ENCODE results near the gene FOXP2. TPM values are rescaled to one million over a fixed set of nuclear protein-coding genes. Genes with fewer than 3 reads are reported as not detected.
A peak's percentile ranks its signal among the peaks of the same experiment; 100 is the strongest.

Gene FOXP2
- total RNA-seq, 1 donor from 2014 or later: 1.1 TPM

GRCh38 chr7:114687238-114687637, 272.6 kb downstream of the FOXP2 start:
- Mint-ChIP-seq H3K27ac (no peak overlapping the region), H3K4me3 (no peak overlapping the region), H3K36me3 (peaks cover 2% of the 10 kb centered on the region), H3K4me1 (peaks cover 16% of the 10 kb centered on the region), H3K27me3 (ENCODE audit: insufficient read depth, low read depth) (no peaks in the 10 kb centered on the region), H3K9me3 (no peaks in the 10 kb centered on the region)
- no peak overlapping the region for H2AFZ ChIP-seq (replicated peaks)
- H3K9ac ChIP-seq: no peak overlapping the region
- H3K36me3 ChIP-seq: no peaks in the 10 kb centered on the region
- H3K4me2 ChIP-seq: no peak overlapping the region
- H3K27me3 ChIP-seq: no peaks in the 10 kb centered on the region
- no peak for DNase-seq (ENCODE audit: low spot score)
- no peak overlapping the region for H3K4me3 ChIP-seq
- H3K9me3 ChIP-seq (ENCODE audit: low read depth): no peaks in the 10 kb centered on the region
- no peaks in the 10 kb centered on the region for H4K20me1 ChIP-seq (ENCODE audit: low read depth)
- no peak for TF ChIP-seq CTCF (IDR thresholded peaks at IDR 0.05)
- TF ChIP-seq EZH2 (IDR thresholded peaks at IDR 0.05): no peak
- TF ChIP-seq EZH2phosphoT487 (IDR thresholded peaks at IDR 0.05): no peak
- peaks cover 11% of the 10 kb centered on the region for H3K4me1 ChIP-seq
- no peaks in the 10 kb centered on the region for H3F3A ChIP-seq (ENCODE audit: low read depth)
- H3K79me2 ChIP-seq (ENCODE audit: low read depth): no peaks in the 10 kb centered on the region
- H3K27ac ChIP-seq: no peak overlapping the region

DNA sequence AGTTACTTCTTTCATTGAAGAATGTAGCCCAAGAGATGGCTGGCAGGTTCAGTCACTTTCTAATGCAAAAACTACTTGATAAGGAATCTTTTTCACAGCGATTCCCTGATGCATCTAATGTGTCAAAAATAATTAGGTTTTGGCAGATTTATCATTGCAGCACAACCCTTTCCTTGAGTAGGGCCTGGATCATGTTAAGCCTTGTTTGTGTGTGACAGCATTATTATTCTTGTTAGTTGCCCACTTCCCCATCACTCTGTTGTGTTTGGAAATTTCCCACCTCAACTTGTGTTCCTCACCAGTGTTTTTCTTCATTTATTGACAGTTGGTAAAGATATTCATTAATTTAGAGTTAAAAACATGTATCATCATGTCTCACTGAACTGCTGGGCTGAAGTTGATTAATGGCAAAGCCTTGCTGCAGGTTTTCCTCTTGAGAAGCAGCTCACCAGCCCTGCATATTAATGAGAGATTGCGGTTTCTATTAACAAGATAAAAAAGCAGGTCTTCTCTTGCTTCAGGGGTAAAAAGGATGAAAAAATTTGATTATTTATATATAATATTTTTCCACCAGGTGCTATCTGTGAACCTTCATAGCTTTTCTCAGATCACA, 273.9 kb downstream of the FOXP2 start:
- H3K4me3 ChIP-seq: no peak overlapping the region
- H3K9me3 ChIP-seq (ENCODE audit: low read depth): no peaks in the 10 kb centered on the region
- no peaks in the 10 kb centered on the region for H3K79me2 ChIP-seq (ENCODE audit: low read depth)
- Mint-ChIP-seq H3K4me3 (no peak overlapping the region), H3K27me3 (ENCODE audit: insufficient read depth, low read depth) (no peaks in the 10 kb centered on the region), H3K4me1 (peaks cover 16% of the 10 kb centered on the region), H3K27ac (no peak overlapping the region), H3K9me3 (no peaks in the 10 kb centered on the region), H3K36me3 (peaks cover 2% of the 10 kb centered on the region)
- H3K27me3 ChIP-seq: no peaks in the 10 kb centered on the region
- no peak overlapping the region for H3K27ac ChIP-seq
- no peaks in the 10 kb centered on the region for H3F3A ChIP-seq (ENCODE audit: low read depth)
- no peak overlapping the region for H3K4me2 ChIP-seq
- H2AFZ ChIP-seq (replicated peaks): peak overlapping the region; percentile 77
- H3K4me1 ChIP-seq: peaks cover 11% of the 10 kb centered on the region
- no peak overlapping the region for H3K9ac ChIP-seq
- TF ChIP-seq EZH2 (IDR thresholded peaks at IDR 0.05) (no peak), CTCF (IDR thresholded peaks at IDR 0.05) (no peak), EZH2phosphoT487 (IDR thresholded peaks at IDR 0.05) (no peak)
- H4K20me1 ChIP-seq (ENCODE audit: low read depth): no peaks in the 10 kb centered on the region
- no peak for DNase-seq (ENCODE audit: low spot score)
- H3K36me3 ChIP-seq: no peaks in the 10 kb centered on the region

DNA sequence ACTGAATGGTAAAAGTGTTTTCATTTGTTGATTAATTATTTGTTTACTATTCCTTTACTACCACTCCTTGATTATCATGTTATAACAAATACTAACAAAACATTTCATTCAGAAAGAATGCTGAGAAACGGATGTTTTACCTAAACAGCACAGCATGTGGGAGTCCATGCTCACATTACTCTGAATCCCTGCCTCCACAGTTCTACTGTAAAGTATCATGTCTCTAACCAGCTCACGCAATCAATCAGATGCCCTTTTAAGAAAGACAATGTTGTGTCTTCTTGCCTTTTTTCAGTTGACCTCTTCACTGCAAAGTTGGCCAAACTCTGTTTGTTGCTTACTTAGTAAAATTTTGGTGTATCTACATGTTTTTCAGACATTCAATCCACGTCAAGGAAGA, 274.8 kb downstream of the FOXP2 start:
- no peak for TF ChIP-seq CTCF (IDR thresholded peaks at IDR 0.05)
- no peak for TF ChIP-seq EZH2phosphoT487 (IDR thresholded peaks at IDR 0.05)
- no peak for TF ChIP-seq EZH2 (IDR thresholded peaks at IDR 0.05)
- Histone ChIP-seq H3K79me2 (ENCODE audit: low read depth) (no peaks in the 10 kb centered on the region), H3K27me3 (no peaks in the 10 kb centered on the region), H2AFZ (replicated peaks) (peak overlapping the region; percentile 14), H3K4me3 (no peak overlapping the region), H3K27ac (no peak overlapping the region), H3K9me3 (ENCODE audit: low read depth) (no peaks in the 10 kb centered on the region), H3K4me1 (peaks cover 11% of the 10 kb centered on the region), H3F3A (ENCODE audit: low read depth) (no peaks in the 10 kb centered on the region), H3K4me2 (no peak overlapping the region), H4K20me1 (ENCODE audit: low read depth) (no peaks in the 10 kb centered on the region), H3K36me3 (no peaks in the 10 kb centered on the region), H3K9ac (no peak overlapping the region)
- DNase-seq (ENCODE audit: low spot score): no peak
- no peaks in the 10 kb centered on the region for H3K27me3 Mint-ChIP-seq (ENCODE audit: insufficient read depth, low read depth)
- H3K4me3 Mint-ChIP-seq: no peak overlapping the region
- H3K4me1 Mint-ChIP-seq: peaks cover 16% of the 10 kb centered on the region
- peaks cover 2% of the 10 kb centered on the region for H3K36me3 Mint-ChIP-seq
- no peaks in the 10 kb centered on the region for H3K9me3 Mint-ChIP-seq
- no peak overlapping the region for H3K27ac Mint-ChIP-seq
